DOHH2 (cell line): ENCODE data around the gene SUSD4.

Source experiments
- H3F3A ChIP-seq: fragments of 200-600 bp; sonication (generic), shearing (Covaris generic); 2 replicates; pipeline ENCODE4 v1.6.0; 2016; ENCODE audit warnings: antibody characterized with exemption, mild to moderate bottlenecking; ENCODE audit not compliant: control insufficient read depth, insufficient read depth
- H3K27ac ChIP-seq: fragments of 200-600 bp; sonication (generic); 2 replicates; pipeline ENCODE4 v1.5.1; 2014; ENCODE audit warnings: low read depth, mild to moderate bottlenecking, low read length, moderate library complexity
- H3K27me3 ChIP-seq: fragments of 200-600 bp; sonication (generic); 2 replicates; pipeline ENCODE4 v1.6.1; 2014; ENCODE audit warnings: mild to moderate bottlenecking, low read length, mixed read lengths; ENCODE audit not compliant: control insufficient read depth
- H3K36me3 ChIP-seq: fragments of 200-600 bp; sonication (generic); 2 replicates; pipeline ENCODE4 v1.6.1; 2014; ENCODE audit warnings: mild to moderate bottlenecking, low read length, moderate library complexity, mixed read lengths; ENCODE audit not compliant: control insufficient read depth
- H3K4me1 ChIP-seq: fragments of 200-600 bp; sonication (generic); 2 replicates; pipeline ENCODE4 v1.6.1; 2014; ENCODE audit warnings: mild to moderate bottlenecking, low read length, mixed read lengths; ENCODE audit not compliant: control insufficient read depth
- H3K4me2 ChIP-seq: fragments of 200-600 bp; sonication (generic); 2 replicates; pipeline ENCODE4 v1.6.0; 2014; ENCODE audit warnings: mild to moderate bottlenecking, low read length, moderate library complexity
- H3K4me3 ChIP-seq: fragments of 200-600 bp; sonication (generic); 2 replicates; pipeline ENCODE4 v1.5.1; 2014; ENCODE audit warnings: mild to moderate bottlenecking, low read length, mixed read lengths
- H3K79me2 ChIP-seq: fragments of 200-600 bp; sonication (generic); 2 replicates; pipeline ENCODE4 v1.6.1; 2014; ENCODE audit warnings: mild to moderate bottlenecking, low read length, mixed read lengths; ENCODE audit not compliant: control insufficient read depth
- H3K9me2 ChIP-seq: fragments of 200-600 bp; sonication (generic); replicated peaks from 2 replicates; pipeline ENCODE4 v1.6.1; 2014; ENCODE audit warnings: mild to moderate bottlenecking, low read length, mixed read lengths; ENCODE audit not compliant: control insufficient read depth
- H3K9me3 ChIP-seq: fragments of 200-600 bp; sonication (generic); 2 replicates; pipeline ENCODE4 v1.6.1; 2014; ENCODE audit warnings: antibody characterized with exemption, low read length, mixed read lengths; ENCODE audit not compliant: control insufficient read depth, insufficient read depth
- H4K20me1 ChIP-seq: fragments of 200-600 bp; sonication (generic); 2 replicates; pipeline ENCODE4 v1.6.0; 2014; ENCODE audit warnings: low read depth, mild to moderate bottlenecking, antibody characterized with exemption, low read length, moderate library complexity; ENCODE audit not compliant: control insufficient read depth, insufficient read depth
- EZH2phosphoT487 ChIP-seq: fragments of 200-600 bp; sonication (generic); IDR thresholded peaks from 2 replicates; pipeline ENCODE4 v1.6.1; 2017; ENCODE audit warnings: borderline replicate concordance, mild to moderate bottlenecking, antibody characterized with exemption, low read length, moderate library complexity, mixed read lengths
- TF ChIP-seq, protein P1 (sequence below): fragments of 200-600 bp; sonication (generic); IDR thresholded peaks from one replicate; pipeline ENCODE4 v1.5.1; 2014; ENCODE audit warnings: antibody characterized with exemption, mild to moderate bottlenecking, low read depth, low read length; ENCODE audit not compliant: poor library complexity, severe bottlenecking

Gene SUSD4

DNA sequence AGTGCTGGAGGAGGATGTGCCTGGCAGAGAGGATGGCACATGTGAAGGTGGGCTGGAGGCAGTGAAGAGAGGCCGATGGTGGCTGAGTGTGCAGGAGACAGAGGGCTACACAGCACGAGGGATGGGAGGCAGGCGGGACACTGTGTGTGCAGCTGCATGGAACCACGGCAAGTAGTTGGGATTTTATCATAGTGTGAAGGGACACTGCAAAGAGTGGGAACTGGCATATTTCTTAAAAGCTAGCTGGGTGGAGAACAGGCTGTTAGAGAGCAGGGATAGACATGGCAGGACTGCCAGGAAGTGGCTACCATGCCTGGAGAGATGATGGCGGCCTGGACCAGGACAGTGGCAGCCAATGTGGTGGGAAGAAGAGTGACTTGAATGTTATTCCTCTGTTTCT, 118.6 kb downstream of the SUSD4 start:
- H3K4me2 ChIP-seq = no peak overlapping the region
- H3K27me3 ChIP-seq = no peaks in the 10 kb centered on the region
- no peaks in the 10 kb centered on the region for H3K79me2 ChIP-seq
- no peaks in the 10 kb centered on the region for H3K9me2 ChIP-seq
- no peaks in the 10 kb centered on the region for H4K20me1 ChIP-seq
- H3K4me1 ChIP-seq = no peaks in the 10 kb centered on the region
- H3F3A ChIP-seq = no peaks in the 10 kb centered on the region
- H3K36me3 ChIP-seq = no peaks in the 10 kb centered on the region
- no peak overlapping the region for H3K4me3 ChIP-seq
- TF ChIP-seq, protein P1, sequence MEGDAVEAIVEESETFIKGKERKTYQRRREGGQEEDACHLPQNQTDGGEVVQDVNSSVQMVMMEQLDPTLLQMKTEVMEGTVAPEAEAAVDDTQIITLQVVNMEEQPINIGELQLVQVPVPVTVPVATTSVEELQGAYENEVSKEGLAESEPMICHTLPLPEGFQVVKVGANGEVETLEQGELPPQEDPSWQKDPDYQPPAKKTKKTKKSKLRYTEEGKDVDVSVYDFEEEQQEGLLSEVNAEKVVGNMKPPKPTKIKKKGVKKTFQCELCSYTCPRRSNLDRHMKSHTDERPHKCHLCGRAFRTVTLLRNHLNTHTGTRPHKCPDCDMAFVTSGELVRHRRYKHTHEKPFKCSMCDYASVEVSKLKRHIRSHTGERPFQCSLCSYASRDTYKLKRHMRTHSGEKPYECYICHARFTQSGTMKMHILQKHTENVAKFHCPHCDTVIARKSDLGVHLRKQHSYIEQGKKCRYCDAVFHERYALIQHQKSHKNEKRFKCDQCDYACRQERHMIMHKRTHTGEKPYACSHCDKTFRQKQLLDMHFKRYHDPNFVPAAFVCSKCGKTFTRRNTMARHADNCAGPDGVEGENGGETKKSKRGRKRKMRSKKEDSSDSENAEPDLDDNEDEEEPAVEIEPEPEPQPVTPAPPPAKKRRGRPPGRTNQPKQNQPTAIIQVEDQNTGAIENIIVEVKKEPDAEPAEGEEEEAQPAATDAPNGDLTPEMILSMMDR = no peak
- TF ChIP-seq EZH2phosphoT487 = no peak
- H3K27ac ChIP-seq = no peak overlapping the region
- no peaks in the 10 kb centered on the region for H3K9me3 ChIP-seq

DNA sequence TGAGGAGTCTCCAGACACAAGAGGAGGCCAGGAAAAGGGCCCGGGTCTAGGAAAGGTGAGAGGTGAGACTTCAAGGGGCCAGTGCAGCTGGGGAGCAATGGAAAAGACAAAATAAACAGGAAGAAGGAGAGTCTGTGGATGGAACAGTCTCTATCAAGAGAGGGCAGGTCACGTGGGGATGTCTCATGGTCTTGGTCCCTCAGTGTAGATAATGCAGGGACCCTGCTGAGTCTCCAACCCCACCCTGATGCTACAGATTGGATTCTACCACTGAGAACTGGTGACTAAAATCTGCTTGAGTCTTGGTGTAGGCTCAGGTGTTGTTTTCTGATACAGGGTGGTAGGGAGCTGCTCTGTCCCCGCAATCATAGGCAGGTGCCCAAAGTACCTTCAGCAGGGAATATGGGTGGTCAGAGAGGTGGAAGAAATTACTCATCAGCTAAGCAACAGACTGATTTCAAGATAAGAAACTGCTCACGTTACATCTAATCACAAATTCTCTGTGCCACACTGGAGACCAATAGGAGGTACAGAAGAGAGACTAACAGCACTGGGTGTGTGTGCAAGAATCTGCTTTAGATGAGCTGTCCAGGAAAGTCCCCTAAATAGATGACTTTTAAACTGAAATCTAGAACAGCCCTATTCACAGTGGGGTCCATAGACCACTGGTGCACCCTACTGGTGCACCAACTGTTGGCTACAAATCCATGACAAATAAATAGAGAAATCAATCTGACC, 119.4 kb downstream of the SUSD4 start:
- H3K27ac ChIP-seq = no peak overlapping the region
- no peak overlapping the region for H3K4me2 ChIP-seq
- no peaks in the 10 kb centered on the region for H3K4me1 ChIP-seq
- H4K20me1 ChIP-seq = no peaks in the 10 kb centered on the region
- no peaks in the 10 kb centered on the region for H3K9me3 ChIP-seq
- no peaks in the 10 kb centered on the region for H3K27me3 ChIP-seq
- TF ChIP-seq, protein P1 = no peak
- no peak for TF ChIP-seq EZH2phosphoT487
- H3K79me2 ChIP-seq = no peaks in the 10 kb centered on the region
- H3K9me2 ChIP-seq = no peaks in the 10 kb centered on the region
- no peak overlapping the region for H3K4me3 ChIP-seq
- H3F3A ChIP-seq = no peaks in the 10 kb centered on the region
- H3K36me3 ChIP-seq = no peaks in the 10 kb centered on the region

- H3K27ac ChIP-seq = no peak overlapping the region
- H3K9me3 ChIP-seq = no peaks in the 10 kb centered on the region
- no peaks in the 10 kb centered on the region for H4K20me1 ChIP-seq
- no peak overlapping the region for H3K4me2 ChIP-seq
- no peaks in the 10 kb centered on the region for H3K36me3 ChIP-seq
- no peaks in the 10 kb centered on the region for H3K27me3 ChIP-seq
- no peaks in the 10 kb centered on the region for H3F3A ChIP-seq
- H3K9me2 ChIP-seq = no peaks in the 10 kb centered on the region
- no peaks in the 10 kb centered on the region for H3K4me1 ChIP-seq
- TF ChIP-seq EZH2phosphoT487 = no peak
- TF ChIP-seq, protein P1 = no peak
- no peak overlapping the region for H3K4me3 ChIP-seq
- H3K79me2 ChIP-seq = no peaks in the 10 kb centered on the region
Measured at GRCh38 chr1:223243441-223244050, 120.4 kb downstream of the SUSD4 start.
